NCI-H146 treated with DMSO at 0.1 percent for 48 hours (cell line): Measurements from ENCODE around the gene CRABP1.
A peak's percentile ranks its signal among the peaks of the same experiment; 100 is the strongest.

ENCODE experiments used
- DNase-seq: peaks from one replicate; lab custom pipeline; 2025; ENCODE audit not compliant: unreplicated experiment; lab: John Stamatoyannopoulos, UW

CRABP1 gene

DNA sequence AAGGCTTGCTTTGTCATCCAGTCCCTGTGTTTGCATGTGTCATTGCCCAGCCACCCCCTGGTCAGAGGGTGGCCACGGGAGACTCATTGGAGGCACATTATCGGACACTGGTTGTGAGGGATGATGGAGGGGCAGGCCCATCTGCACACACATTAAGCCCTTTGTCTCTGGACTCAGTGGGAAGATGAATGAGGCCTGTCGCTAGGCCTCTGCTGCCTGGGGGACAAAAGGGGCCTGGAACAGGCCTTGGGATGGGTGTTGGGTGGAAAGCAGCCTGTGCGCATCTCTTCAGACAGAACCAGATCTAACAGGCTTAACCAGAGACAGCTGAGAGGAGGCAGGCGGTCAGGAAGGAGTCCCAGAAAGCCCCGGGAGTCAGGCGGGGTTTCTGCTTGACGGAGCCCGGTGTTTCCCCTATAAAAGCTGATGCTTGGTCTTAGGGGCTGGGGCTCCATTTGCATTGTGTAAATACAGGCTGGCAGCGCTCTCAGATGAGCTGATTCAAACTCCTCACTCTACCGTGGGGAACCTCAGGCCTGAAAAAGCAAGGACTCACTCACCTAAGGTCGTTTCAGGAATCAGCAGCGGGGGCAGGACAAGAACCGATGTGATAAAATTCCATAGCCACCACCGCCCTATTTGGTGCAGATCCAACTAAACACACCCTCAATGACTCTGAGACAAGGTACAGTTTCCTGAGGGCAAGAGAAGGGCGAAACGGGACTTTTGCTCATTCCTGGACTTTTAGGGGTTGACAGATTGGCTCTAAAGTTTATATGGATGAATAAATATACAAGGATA, 23.7 kb upstream of the CRABP1 start:
- peak; percentile 3 for DNase-seq

DNA sequence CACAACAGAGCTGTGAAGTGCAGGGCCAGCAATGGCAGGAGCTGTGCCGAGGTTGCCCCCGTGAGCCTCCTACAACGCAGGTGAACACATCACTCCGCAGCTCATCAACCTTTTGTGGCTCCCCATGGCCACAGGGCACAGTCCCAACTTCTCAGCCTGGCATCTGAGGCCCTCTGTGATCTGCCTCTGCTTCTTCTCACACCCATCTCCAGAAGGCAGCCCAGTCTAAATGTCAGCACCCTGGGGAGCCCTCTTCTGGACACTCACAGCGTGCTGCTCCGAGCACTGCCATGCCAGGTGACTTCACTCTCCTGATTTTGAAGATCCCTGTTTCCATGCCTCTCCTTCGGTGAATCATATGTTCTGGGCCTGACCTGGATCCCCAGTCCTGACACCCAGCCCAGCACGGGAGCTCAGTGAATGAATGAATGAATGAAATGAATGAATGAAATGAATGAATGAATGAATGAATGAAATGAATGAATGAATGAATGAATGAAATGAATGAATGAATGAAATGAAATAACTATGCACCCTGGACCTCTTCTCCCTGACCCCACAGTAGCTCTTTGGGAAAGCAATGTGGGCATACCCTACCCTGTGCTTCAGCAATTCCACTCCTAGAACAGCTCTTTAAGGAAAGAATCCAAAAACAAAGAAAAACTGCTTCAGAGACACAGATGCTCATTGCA, 22.9 kb upstream of the CRABP1 start:
- DNase-seq: no peak

DNA sequence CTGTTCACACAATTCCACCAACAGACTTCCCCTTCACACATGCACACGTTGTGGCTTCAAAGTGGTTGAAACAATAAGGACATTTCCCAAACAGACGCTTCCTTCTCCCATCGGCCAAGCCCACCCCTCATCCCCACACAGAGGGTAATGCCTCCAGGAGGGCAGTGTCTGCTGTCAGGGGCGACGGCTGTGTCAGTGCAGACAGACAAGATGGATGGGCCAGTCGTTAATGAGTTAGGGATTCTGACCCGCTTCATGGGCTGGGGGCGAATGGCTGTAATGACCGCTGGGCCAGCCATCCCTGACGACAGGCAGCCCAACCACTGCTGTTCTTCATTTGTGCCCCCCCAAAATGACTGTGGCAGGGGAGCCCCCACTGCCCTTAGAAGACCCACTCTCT, 20.6 kb upstream of the CRABP1 start:
- DNase-seq: no peak

DNA sequence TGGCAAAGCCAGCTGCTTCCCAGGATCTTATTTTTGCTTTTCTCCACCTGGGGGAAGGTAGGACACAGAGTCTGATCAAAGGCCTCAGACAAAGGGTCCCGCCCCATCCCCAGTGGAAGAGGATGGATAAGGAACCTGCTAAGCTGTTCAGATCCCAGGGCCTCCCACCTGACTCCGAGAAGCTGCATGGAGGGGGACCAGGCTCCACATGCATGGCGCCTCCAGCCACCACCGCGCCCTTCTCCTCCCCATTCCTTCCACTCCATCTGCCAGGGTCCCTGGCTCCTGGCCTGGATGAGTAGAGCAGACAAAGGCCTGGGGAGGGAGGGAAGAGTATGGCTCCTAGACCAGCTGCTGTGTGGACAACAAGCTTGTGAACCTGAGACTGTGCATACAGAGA, 20.0 kb upstream of the CRABP1 start:
- DNase-seq: no peak

DNA sequence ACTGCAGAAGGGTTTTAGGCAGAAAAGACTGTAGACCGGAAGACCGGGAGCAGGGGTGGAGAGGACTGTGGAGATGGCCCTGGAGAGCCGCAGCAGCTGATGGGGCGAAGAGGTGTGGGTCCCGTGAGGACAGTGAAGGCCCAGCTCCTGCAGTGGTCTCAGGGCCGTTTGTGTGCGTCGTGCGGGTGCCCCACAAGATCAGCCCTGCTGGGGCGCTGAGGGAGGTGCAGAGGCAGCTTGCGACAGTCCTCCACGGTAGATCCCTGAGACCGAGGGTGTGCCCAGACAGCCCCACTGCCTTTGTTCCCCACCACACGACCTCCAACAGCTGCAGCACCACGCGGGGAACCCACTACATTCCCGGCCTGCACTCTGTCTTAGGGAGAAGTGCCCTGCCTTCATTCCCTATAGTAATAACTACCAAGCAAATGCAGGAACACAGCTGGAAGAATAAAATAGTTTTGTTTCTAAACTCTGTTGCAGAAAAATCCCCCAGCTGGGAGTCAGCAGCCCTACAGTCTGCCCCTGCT, 19.0 kb upstream of the CRABP1 start:
- no peak for DNase-seq

DNA sequence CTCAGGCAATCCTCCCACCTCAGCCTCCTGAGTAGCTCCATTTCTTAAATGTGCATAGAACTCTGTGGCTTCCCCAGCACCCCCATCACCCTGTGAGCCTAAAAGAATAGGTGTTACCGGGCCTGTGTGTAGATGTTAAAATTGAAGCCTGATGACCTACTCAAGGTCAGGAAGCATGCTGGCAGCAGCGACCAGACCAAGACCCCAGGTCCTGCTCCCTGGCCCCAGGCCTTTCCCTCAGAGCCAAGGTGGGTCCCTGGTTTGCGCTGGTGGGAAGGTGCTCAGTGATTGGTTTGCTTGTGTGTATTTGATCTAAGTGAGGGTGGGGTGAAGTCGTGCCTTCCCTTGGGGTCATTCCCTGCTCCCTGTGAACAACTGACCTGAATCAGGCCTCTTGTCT, 18.4 kb upstream of the CRABP1 start:
- DNase-seq: no peak

DNA sequence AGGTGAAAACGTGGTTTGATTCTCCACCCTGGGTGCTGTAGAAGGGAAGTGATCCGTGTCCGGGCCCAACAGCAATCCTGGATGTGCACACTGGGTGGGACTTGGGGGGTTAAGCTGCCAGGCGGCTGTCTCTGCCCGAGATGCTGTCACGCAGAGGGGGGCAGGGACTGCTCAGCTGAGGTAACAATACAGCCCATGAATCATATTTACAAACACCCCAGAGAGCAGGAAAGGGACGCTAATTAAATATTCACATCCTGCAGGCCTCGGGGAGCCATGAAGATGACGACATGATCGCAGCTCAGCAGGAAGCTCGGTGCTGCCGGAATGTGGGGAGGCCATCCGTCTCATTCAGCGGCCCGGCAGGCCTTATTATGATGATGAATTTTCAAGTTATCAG, 17.9 kb upstream of the CRABP1 start:
- peak; percentile 70 for DNase-seq

DNA sequence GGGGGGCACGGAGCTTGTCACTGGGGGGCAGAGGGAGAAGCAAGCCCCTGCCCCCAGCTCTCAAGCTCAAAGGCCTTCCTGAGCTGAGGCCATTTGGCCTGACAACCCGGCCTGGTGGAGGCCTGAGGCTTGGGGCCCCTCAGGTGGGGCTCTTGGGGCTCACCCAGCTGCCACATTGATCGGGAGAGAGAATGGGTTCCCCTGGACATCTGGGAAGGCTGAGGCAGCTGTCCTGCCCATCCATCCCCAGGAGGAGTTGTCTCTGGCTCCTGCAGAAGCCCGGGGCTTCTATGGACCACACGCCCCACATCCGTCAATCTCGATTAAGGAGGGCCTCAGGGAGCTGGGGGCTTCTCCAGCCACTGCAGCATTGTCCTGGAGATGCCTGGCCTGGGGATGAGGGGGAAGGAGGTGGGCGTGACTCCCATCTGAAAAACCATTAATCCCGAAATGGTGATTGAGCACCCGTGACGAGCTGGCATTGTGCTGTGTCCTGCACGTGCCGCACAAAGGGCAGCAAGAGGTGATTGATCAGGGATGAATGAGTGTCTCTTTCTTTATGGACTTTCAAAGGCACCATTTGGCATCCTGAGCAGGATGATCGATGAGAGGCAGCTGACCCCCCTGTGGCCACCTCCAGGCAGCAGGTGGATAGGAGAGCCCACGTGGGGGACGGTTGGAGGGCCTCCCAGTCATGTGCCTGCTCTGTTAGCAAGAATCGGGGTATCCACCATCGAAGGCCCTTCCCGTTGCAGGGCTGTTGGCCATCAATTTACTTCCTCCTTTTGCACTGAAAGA, 17.2 kb upstream of the CRABP1 start:
- no peak for DNase-seq

DNA sequence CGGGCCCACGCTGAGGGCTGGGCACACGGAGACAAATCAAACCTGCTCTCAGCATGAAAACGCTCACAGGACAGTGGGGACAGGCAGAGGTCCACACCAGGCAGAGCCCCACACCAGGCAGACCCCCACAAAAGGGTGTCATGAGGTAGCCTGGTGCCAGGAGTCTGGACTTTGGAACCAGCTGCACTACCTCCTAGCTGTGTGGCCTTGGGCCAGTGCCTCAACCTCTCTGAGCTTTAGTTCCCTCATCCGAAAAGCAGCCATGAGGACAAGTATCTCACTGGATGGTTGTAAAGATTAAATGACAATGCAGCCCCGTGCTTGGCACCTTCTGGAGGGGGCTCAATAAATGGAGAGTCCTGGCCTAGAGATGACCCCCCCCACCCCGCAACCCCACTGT, 16.5 kb upstream of the CRABP1 start:
- DNase-seq: no peak

DNA sequence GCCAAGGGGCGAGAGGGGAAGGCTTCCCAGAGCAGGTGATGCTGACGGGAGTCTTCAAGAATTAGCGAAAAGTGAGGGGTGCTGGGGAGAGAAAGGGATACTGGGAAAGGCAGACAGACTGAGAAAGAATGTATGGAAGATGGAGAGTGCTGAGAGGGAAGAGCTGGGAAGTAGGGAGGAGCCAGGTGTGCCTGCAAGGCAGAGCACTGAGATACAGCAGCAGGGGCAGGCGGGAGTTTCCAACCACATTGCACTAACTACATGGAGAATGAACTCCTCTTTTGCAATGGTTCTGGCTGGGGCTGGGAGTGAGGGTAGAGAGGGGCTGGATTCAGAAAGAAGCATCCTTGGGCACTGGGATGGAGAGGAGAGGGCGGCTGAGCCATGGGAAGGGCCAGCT, 16.0 kb upstream of the CRABP1 start:
- DNase-seq: no peak

DNA sequence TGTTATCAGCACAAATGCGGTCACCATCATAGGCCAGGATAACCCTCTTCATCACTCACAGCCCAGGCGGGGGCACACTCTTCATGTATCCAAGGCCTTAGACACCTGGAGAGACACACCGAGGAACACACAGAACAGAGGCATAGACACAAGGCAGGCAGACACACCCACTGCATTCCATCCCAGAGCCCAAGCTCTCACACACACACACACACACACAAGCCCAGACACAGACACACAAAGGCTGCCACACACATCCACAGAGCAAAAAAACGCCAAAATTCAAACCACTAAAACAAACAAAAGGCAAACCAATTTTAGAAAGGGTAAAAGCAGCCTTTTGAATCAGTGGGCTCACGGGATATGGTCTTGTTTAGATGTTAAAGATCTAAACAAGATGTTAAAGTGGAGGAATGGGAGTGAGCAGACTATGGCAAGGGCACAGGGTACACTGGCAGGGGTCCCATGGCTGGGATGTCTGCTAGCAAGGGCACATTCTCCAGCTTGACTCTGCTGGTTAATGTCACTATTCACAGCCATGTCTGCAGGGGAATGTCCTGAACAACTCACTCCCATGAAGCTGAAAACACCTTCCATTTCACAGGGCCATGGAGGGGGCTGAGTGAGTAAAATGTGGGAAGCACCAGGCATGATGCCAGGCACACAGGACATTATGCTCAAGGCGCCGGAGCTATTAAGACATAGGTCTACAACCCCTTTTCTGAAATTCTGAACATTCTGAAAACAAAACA, 14.9 kb upstream of the CRABP1 start:
- DNase-seq: no peak

DNA sequence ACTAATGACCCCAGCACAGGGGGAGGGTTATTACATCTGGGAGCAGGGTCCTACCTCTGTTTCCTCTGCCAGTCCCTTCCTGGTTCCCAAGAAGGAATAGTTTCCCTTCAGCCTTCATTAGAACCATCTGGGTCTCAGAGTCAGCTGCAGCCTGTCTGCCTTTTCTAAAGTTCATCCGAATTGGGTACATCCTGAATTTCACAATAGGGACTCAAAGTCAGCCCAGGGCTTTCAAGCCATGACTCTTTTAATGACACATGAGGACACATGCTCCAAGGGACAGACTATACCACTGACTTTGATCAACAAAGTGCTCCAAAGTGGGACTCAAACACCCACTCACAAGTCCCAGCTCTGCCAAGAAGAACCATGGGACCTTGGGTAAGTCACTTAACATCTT, 12.7 kb upstream of the CRABP1 start:
- no peak for DNase-seq

DNA sequence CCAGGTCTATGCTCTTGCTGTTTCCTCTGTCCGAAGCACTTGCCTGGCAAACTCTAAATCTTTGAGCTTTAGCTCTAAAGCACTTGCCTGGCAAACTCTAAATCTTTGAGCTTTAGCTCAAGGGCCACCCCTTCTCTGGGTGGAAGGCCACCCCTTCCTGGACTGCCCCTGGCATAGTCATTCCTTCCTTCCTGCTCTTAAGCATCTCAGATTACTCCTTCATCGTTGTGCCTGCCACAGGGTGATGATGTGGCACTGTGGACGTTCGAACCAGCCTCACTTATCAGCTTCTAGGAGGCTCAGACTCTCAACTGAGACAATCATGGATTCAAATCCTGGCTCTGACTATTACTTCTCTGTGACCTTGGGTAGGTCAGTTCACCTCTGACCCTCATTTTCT, 10.5 kb upstream of the CRABP1 start:
- DNase-seq: no peak

DNA sequence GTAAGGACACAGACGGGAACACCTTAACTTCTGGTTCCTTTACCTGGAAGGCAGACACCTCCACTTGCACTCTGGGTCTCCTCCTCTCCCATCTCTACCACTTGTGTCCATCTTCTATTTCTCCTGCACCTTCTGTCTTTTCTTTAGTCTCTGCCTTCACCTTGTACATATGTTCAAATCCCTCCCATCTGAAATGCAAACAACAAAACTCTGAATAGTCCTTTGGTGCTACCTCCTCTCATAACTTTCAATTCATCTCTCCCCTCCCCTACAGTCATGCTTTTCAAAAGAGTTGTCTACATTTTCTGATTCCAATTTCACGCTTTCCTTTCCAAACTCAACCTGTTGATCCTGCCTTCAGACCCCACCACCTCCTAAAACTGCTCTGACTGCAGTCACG, 5.3 kb upstream of the CRABP1 start:
- no peak for DNase-seq

DNA sequence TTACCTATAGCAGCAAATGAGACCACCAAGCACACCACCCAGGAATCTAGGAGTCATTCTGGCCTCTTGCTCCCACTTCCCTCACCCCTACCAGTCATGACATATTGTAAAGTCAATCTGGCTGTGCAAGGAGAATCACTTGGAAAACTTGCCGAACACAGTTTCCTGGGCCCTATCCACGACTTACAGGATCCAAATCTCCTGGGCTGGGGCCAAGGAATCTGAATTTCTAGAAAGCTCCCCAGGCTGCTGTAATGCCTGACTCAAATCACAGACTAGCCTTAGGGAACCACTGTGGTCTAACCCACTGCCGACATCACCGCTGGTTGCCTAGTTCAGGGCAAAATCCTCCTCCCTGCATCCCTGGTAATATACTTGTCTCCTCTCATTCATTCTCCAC, 4.2 kb upstream of the CRABP1 start:
- DNase-seq: no peak

DNA sequence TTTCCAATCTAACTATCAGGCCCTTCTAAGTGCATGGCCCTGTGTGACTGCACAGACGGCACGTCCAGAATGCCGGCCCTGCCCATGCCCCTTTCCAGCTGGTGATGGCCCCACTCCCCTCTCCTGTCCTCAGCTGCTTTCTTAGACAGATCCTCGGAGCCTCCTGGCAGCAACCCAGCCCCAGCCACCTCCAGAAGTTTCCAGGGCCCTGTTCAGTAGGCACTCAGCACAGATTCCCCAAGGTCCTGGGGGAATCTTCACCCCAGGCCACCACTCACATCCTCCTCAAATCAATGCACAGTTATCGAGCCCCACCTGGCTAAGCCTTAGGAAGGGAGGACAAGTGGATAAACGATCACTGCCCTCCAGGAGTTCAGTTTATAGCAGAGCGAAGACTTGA, 1.4 kb upstream of the CRABP1 start:
- no peak for DNase-seq

DNA sequence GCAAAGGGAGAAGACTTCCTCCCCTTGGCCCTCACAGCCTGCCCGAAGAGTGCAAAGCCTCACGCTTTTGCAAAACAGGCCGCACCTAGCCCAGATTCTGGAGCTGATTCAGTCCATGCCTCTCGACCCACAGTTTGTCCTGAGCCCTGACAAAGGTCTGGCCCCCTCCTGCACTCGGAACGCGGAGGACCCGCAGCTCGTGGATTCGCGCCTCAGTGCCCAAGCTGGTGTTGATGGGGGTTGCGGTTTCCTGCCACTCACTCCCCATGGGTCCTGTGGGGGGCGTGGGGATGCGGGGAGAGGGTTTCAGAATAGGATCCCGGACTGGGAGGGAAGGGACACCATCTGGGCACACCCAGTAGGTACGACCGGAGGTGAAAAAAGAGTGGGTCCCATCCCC, 594 bp upstream of the CRABP1 start:
- no peak for DNase-seq

DNA sequence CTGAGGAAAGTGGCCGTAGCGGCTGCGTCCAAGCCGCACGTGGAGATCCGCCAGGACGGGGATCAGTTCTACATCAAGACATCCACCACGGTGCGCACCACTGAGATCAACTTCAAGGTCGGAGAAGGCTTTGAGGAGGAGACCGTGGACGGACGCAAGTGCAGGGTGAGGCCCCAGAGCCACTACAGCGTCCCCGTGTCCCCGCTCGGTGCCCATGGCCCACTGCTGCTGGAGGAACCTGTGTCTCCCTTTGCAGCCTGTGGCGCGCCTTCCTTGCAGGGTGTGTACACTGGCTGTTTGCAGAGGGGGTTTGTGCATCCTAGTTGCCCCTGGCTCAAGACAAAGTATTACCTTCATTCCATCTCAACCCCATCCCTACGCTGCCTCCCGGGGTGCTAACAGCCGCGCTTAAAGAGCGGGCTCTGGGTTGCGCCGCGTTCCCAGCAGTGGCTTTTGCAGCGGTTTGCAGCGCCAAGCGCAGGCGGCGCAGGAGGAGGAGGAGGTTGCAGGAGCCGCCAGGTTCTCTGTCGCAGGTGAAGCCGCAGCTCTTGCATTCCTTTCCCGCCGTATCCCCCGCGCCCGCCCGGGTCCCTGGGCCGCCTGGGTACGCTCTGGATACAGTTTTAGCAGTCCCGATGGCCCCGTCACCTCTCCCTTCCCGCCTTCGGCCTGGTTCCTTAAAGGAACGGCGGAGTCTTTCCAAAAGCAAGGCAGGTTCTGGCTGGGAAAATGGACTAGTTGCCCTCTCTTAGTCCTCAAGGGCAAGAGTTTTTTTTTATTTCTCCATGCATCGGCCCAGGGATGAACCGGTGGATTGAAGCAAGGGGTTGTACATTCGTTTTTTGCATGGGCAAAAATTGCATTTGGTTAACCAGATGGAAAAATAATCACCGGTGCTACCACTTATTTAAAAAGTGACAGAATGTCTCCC, 1.2 kb downstream of the CRABP1 start:
- no peak for DNase-seq

DNA sequence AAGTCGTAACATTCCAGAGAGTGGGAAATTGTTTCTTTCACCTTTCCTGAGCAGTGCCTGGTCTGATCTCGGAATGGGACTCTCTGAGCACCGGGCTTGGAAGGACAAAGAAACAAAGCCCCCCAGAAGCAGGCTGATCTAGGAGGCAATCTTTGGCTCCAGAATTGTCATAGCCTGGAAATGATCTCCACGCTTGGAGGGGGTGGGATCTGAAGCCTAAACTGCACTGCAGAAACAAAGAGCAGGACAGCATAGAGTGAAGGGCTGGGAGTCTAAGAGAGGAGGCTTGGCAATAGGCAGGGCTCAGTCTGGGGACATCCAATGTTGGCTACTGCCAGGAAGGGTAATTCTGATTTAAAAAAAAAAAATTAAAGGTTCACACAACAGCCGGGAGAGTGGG, 1.9 kb downstream of the CRABP1 start:
- DNase-seq: no peak
